Measurements from ENCODE around the gene RBM20. TPM values are rescaled to one million over a fixed set of nuclear protein-coding genes. Genes with fewer than 3 reads are reported as not detected.
A peak's percentile ranks its signal among the peaks of the same experiment; 100 is the strongest.

RBM20 gene
- total RNA-seq = 10 to 100 TPM in 1 of 2 donors, 1 to 10 TPM in 1; 7.8 to 13.9 TPM

DNA sequence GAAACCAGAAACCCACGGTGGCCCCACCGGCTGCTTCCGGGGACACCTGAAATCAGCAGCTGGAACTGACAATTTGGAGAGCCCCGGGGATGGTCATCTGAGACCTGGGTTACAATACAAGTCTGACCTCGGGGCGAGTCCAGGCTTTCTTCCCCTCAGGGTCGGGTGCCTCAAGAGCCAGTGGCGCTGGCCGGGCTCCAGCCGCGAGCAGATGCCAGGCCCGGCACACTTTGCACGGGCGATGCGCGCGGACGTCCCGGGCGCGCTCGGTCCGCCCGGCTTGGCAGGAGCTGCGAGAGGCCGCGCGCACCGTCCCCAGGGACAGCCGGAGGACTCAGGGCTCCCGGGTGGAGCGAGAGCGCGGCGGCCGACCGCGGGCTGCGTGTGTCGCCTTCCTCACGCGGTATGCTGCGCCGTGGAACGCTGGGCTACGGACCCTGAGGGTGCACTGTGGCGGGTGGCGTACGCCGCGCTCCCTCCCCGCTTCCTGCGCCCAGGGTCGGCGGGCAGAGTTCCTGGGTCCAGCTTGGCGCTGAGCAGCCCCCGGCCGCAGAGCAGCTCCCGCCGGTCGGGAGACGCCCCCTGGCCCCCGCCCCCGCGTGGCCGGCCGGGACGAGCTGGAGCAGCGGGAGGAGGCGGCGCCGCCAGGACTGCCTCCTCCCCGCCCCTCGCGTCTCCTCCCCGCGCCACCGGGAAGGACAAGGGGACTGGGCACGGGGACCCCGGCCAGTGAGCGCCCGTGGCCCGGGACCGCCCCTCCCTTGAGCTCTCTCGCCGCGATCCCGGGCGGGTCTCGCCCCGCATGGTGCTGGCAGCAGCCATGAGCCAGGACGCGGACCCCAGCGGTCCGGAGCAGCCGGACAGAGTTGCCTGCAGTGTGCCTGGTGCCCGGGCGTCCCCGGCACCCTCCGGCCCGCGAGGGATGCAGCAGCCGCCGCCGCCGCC is at the start of gene RBM20:
Gene RBM20 (plus strand): TSS at position 684 of the 945 bp plus-strand sequence. CDS start 119 bp downstream, at position 803.
- DNase-seq (ENCODE audit: low spot score) = no peak
- Histone ChIP-seq H3K36me3 (no peaks in the 10 kb centered on the region), H3K27me3 (replicated peaks; ENCODE audit: insufficient read depth) (no peaks in the 10 kb centered on the region), H3K4me1 (ENCODE audit: control insufficient read depth in 1 of 2, low read depth in 2 of 2) (peaks cover 0 to 19% of the 10 kb centered on the region in 2 donors), H3K4me3 (peak within 1 kb of the TSS; percentile 87), H3K27ac (peak within 1 kb of the TSS; percentile 67 to 78), H3K9me3 (no peaks in the 10 kb centered on the region)
- ATAC-seq (ENCODE audit: insufficient number of reproducible peaks, low FRiP score, low read depth) = peak; percentile 58
- TF ChIP-seq, protein P1, sequence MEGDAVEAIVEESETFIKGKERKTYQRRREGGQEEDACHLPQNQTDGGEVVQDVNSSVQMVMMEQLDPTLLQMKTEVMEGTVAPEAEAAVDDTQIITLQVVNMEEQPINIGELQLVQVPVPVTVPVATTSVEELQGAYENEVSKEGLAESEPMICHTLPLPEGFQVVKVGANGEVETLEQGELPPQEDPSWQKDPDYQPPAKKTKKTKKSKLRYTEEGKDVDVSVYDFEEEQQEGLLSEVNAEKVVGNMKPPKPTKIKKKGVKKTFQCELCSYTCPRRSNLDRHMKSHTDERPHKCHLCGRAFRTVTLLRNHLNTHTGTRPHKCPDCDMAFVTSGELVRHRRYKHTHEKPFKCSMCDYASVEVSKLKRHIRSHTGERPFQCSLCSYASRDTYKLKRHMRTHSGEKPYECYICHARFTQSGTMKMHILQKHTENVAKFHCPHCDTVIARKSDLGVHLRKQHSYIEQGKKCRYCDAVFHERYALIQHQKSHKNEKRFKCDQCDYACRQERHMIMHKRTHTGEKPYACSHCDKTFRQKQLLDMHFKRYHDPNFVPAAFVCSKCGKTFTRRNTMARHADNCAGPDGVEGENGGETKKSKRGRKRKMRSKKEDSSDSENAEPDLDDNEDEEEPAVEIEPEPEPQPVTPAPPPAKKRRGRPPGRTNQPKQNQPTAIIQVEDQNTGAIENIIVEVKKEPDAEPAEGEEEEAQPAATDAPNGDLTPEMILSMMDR (IDR thresholded peaks at IDR 0.05) = no peak

DNA sequence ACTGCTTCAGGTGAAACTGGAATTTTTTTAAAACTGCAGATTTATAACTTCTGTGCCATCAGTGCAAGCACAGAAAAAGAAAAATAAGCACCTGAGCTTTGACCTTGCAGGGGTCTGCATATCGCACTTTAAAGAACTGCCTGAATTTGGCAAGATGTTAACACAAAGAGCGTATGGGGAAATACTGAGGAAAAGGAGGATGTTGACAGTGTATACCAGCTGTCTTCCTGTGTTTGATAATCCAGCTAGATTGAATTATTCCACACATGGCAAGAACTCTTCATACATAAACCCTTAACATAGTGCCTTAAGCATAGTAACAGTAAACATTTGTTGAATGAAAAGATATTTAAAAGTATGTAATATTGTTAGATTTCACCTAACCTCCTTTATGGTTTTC is 46.7 kb upstream of the RBM20 start:
- TF ChIP-seq, protein P1 (IDR thresholded peaks at IDR 0.05) = no peak
- Histone ChIP-seq H3K27ac (no peak overlapping the region), H3K36me3 (peaks cover 40% of the 10 kb centered on the region), H3K4me1 (ENCODE audit: control insufficient read depth in 1 of 2, low read depth in 2 of 2) (no peaks in the 10 kb centered on the region), H3K9me3 (no peaks in the 10 kb centered on the region), H3K4me3 (no peak overlapping the region), H3K27me3 (replicated peaks; ENCODE audit: insufficient read depth) (no peaks in the 10 kb centered on the region)
- ATAC-seq (ENCODE audit: insufficient number of reproducible peaks, low FRiP score, low read depth) (no peak), DNase-seq (ENCODE audit: low spot score) (no peak)

DNA sequence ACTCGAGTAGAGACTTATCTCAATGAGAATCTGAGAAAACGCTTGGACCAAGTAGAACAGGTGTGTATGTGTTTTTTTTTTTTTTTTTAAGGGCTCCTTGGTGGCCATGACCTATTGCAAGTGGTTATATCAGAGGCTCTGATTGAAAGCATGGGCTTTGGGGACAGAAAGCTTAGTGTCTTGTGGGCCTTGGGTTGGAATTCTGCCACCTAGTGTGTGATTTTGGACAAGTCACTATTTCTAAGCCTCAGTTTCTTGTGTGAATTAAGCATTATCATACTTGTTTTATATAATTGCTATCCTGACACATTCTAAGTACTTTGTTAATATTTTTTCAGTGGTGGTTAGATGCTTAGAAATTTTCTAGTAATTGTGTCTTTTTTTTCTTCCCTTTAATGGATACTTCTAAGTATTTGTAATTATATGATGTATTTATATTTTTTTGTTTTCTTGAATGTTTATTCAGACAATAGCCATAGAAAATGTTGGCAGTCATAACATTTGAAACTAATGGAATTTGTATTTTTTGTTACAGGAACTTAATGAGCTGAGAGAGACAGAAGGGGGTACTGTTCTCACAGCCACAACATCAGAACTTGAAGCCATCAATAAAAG is 43.5 kb upstream of the RBM20 start:
- Histone ChIP-seq H3K4me1 (ENCODE audit: control insufficient read depth in 1 of 2, low read depth in 2 of 2) (no peaks in the 10 kb centered on the region), H3K4me3 (no peak overlapping the region), H3K27me3 (replicated peaks; ENCODE audit: insufficient read depth) (no peaks in the 10 kb centered on the region), H3K36me3 (peaks cover 42% of the 10 kb centered on the region), H3K9me3 (no peaks in the 10 kb centered on the region), H3K27ac (no peak overlapping the region)
- ATAC-seq (ENCODE audit: insufficient number of reproducible peaks, low FRiP score, low read depth) (no peak), DNase-seq (ENCODE audit: low spot score) (no peak)
- TF ChIP-seq, protein P1 (IDR thresholded peaks at IDR 0.05) = no peak

DNA sequence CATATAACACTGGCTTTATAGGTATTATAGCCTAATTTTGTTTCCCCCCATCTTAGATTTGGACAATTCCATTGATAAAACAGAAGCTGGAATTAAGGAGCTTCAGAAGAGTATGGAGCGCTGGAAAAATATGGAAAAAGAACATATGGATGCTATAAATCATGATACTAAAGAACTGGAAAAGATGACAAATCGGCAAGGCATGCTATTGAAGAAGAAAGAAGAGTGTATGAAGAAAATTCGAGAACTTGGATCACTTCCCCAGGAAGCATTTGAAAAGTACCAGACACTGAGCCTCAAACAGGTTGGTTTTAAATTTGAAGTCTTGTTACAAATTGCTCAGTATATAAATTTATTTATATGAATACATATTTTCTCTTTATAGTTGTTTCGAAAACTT is 42.6 kb upstream of the RBM20 start:
- no peaks in the 10 kb centered on the region for H3K27me3 ChIP-seq (replicated peaks; ENCODE audit: insufficient read depth)
- no peak overlapping the region for H3K27ac ChIP-seq
- no peaks in the 10 kb centered on the region for H3K4me1 ChIP-seq (ENCODE audit: control insufficient read depth in 1 of 2, low read depth in 2 of 2)
- no peak for ATAC-seq (ENCODE audit: insufficient number of reproducible peaks, low FRiP score, low read depth)
- TF ChIP-seq, protein P1 (IDR thresholded peaks at IDR 0.05) = no peak
- peaks cover 36% of the 10 kb centered on the region for H3K36me3 ChIP-seq
- no peak overlapping the region for H3K4me3 ChIP-seq
- H3K9me3 ChIP-seq = no peaks in the 10 kb centered on the region
- DNase-seq (ENCODE audit: low spot score) = no peak

DNA sequence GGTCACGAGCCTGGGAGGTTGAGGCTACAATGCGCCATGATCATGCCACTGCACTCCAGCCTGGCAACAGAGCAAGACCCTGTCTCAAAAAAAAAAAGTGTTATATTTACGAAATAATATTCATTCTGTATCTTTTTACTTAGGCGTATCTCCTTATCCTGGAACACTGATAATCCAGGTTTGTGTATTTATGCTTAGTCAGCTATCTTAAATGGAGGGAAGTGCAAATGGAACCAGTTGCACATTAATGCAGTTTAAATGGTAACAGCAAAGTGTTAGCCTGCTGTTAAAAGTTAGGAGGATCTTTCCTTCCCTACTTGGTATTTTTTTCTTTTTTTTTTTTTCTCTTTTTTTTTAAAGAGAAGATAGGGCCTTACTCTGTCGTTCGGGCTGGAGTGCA is 36.0 kb upstream of the RBM20 start:
- Histone ChIP-seq H3K27me3 (replicated peaks; ENCODE audit: insufficient read depth) (no peaks in the 10 kb centered on the region), H3K36me3 (peaks cover 10% of the 10 kb centered on the region), H3K4me3 (no peak overlapping the region), H3K4me1 (ENCODE audit: control insufficient read depth in 1 of 2, low read depth in 2 of 2) (no peaks in the 10 kb centered on the region), H3K27ac (no peak overlapping the region), H3K9me3 (no peaks in the 10 kb centered on the region)
- ATAC-seq (ENCODE audit: insufficient number of reproducible peaks, low FRiP score, low read depth) (no peak), DNase-seq (ENCODE audit: low spot score) (no peak)
- TF ChIP-seq, protein P1 (IDR thresholded peaks at IDR 0.05) = no peak
